ENCODE measurements around the gene GSX2. TPM values are rescaled to one million over a fixed set of nuclear protein-coding genes. Genes with fewer than 3 reads are reported as not detected.
A peak's percentile ranks its signal among the peaks of the same experiment; 100 is the strongest.

GSX2 gene
- total RNA-seq, 1 experiment from 2014 or later = not detected

- POLR2A ChIA-PET = no interaction called here
- Histone ChIP-seq H3K27me3 (replicated peaks; ENCODE audit: control insufficient read depth, insufficient read depth, low read length) (no peaks in the 10 kb centered on the region), H3K4me1 (peaks cover 18% of the 10 kb centered on the region), H3K4me3 (ENCODE audit: low read depth, low read length) (no peak overlapping the region), H3K9me3 (no peaks in the 10 kb centered on the region), H3K36me3 (ENCODE audit: control insufficient read depth, insufficient read depth, low read length) (no peaks in the 10 kb centered on the region)
- TF ChIP-seq CTCF (IDR thresholded peaks at IDR 0.05; ENCODE audit: insufficient read depth in 1 of 2, low read depth in 1 of 2, low read length in 1 of 2, severe bottlenecking in 1 of 2, unreplicated experiment in 1 of 2) = no peak
- CTCF ChIA-PET = no interaction called here
- BruUV-seq (replicated peaks) = no TSS peak
- Mint-ChIP-seq H3K4me1 (ENCODE audit: low read depth, unreplicated experiment) (peaks cover 23% of the 10 kb centered on the region), H3K27ac (ENCODE audit: unreplicated experiment) (peak overlapping the region; percentile 42), H3K36me3 (ENCODE audit: insufficient read depth, unreplicated experiment) (no peaks in the 10 kb centered on the region), H3K4me3 (ENCODE audit: unreplicated experiment) (no peak overlapping the region), H3K27me3 (ENCODE audit: insufficient read depth, unreplicated experiment) (no peaks in the 10 kb centered on the region), H3K9me3 (ENCODE audit: unreplicated experiment) (no peaks in the 10 kb centered on the region)
- intact Hi-C loops (cut with micrococcal nuclease; ENCODE audit: unreplicated experiment) = no loop called here
- DNase-seq = no peak
These were observed 32.8 kb upstream of the GSX2 start for GRCh38 chr4:54067166-54067565.

- BruUV-seq (replicated peaks) = no TSS peak
- Histone ChIP-seq H3K9me3 (no peaks in the 10 kb centered on the region), H3K27me3 (replicated peaks; ENCODE audit: control insufficient read depth, insufficient read depth, low read length) (no peaks in the 10 kb centered on the region), H3K4me3 (ENCODE audit: low read depth, low read length) (no peak overlapping the region), H3K4me1 (peaks cover 20% of the 10 kb centered on the region), H3K36me3 (ENCODE audit: control insufficient read depth, insufficient read depth, low read length) (no peaks in the 10 kb centered on the region)
- Mint-ChIP-seq H3K4me3 (ENCODE audit: unreplicated experiment) (no peak overlapping the region), H3K9me3 (ENCODE audit: unreplicated experiment) (no peaks in the 10 kb centered on the region), H3K27me3 (ENCODE audit: insufficient read depth, unreplicated experiment) (no peaks in the 10 kb centered on the region), H3K36me3 (ENCODE audit: insufficient read depth, unreplicated experiment) (no peaks in the 10 kb centered on the region), H3K4me1 (ENCODE audit: low read depth, unreplicated experiment) (no peaks in the 10 kb centered on the region), H3K27ac (ENCODE audit: unreplicated experiment) (no peak overlapping the region)
- POLR2A ChIA-PET = no interaction called here
- intact Hi-C loops (cut with micrococcal nuclease; ENCODE audit: unreplicated experiment) = no loop called here
- CTCF ChIA-PET = interaction anchor here (0.8 kb wide), 1 partner anchor 18 kb away, joined by 3 read pairs; no protein-coding TSS in a partner anchor
- no peak for TF ChIP-seq CTCF (IDR thresholded peaks at IDR 0.05; ENCODE audit: insufficient read depth in 1 of 2, low read depth in 1 of 2, low read length in 1 of 2, severe bottlenecking in 1 of 2, unreplicated experiment in 1 of 2)
- DNase-seq = no peak
These were observed 26.6 kb upstream of the GSX2 start for GRCh38 chr4:54073271-54073880.

GRCh38 chr4:54074381-54074780, 25.6 kb upstream of the GSX2 start:
- Mint-ChIP-seq H3K27ac (ENCODE audit: unreplicated experiment) (no peak overlapping the region), H3K36me3 (ENCODE audit: insufficient read depth, unreplicated experiment) (no peaks in the 10 kb centered on the region), H3K27me3 (ENCODE audit: insufficient read depth, unreplicated experiment) (no peaks in the 10 kb centered on the region), H3K4me1 (ENCODE audit: low read depth, unreplicated experiment) (no peaks in the 10 kb centered on the region), H3K9me3 (ENCODE audit: unreplicated experiment) (no peaks in the 10 kb centered on the region), H3K4me3 (ENCODE audit: unreplicated experiment) (no peak overlapping the region)
- no peak for DNase-seq
- no peak overlapping the region for H3K4me3 ChIP-seq (ENCODE audit: low read depth, low read length)
- no peaks in the 10 kb centered on the region for H3K27me3 ChIP-seq (replicated peaks; ENCODE audit: control insufficient read depth, insufficient read depth, low read length)
- POLR2A ChIA-PET = no interaction called here
- CTCF ChIA-PET = no interaction called here
- BruUV-seq (replicated peaks) = no TSS peak
- H3K36me3 ChIP-seq (ENCODE audit: control insufficient read depth, insufficient read depth, low read length) = no peaks in the 10 kb centered on the region
- TF ChIP-seq CTCF (IDR thresholded peaks at IDR 0.05; ENCODE audit: insufficient read depth in 1 of 2, low read depth in 1 of 2, low read length in 1 of 2, severe bottlenecking in 1 of 2, unreplicated experiment in 1 of 2) = no peak
- H3K9me3 ChIP-seq = no peaks in the 10 kb centered on the region
- intact Hi-C loops (cut with micrococcal nuclease; ENCODE audit: unreplicated experiment) = no loop called here
- peaks cover 20% of the 10 kb centered on the region for H3K4me1 ChIP-seq

Measured in Caco-2 (cell line).